Activated gamma-delta T cell (primary cell): ENCODE data around the gene FOXO4.
"Not testable (repeated sequence)": the region's sequence is repeated elsewhere in the genome, so short reads cannot be mapped to it uniquely, and the experiment has no call there.

ENCODE experiments used
- DNase-seq: peaks from one replicate; lab custom pipeline; 2025; lab: John Stamatoyannopoulos, UW
- total RNA-seq, 2 donors: gene quantifications; one replicate each; lab custom pipeline; 2026; lab: John Stamatoyannopoulos, UW

Gene FOXO4
- 47.3 to 51.6 reads per million in 2 donors for total RNA-seq

GRCh38 chrX:71095555-71095980 lies at the start of gene FOXO4:
TSS of gene FOXO4 (plus strand) at chrX:71095851. CDS start at chrX:71096529, 678 bp downstream.
- peak; percentile 84 for DNase-seq

GRCh38 chrX:71047891-71048290 lies 47.8 kb upstream of the FOXO4 start:
- DNase-seq: not testable (repeated sequence)

- DNase-seq: no peak
These were observed 42.9 kb upstream of the FOXO4 start for GRCh38 chrX:71052721-71053120.

GRCh38 chrX:71053217-71053621 lies 42.4 kb upstream of the FOXO4 start:
- no peak for DNase-seq

GRCh38 chrX:71056867-71057266 lies 38.8 kb upstream of the FOXO4 start:
- DNase-seq: no peak

- DNase-seq: no peak
These were observed 37.7 kb upstream of the FOXO4 start for GRCh38 chrX:71057848-71058530.

- no peak for DNase-seq
These were observed 35.5 kb upstream of the FOXO4 start for GRCh38 chrX:71060127-71060526.

- no peak for DNase-seq
These were observed 28.6 kb upstream of the FOXO4 start for GRCh38 chrX:71067089-71067488.

GRCh38 chrX:71067712-71068043 lies 28.0 kb upstream of the FOXO4 start:
- no peak for DNase-seq

GRCh38 chrX:71068044-71068918 lies 27.4 kb upstream of the FOXO4 start, which contains the start of gene SNX12:
TSS of gene SNX12 (minus strand) at chrX:71068334. CDS start at chrX:71068306, 28 bp downstream.
- DNase-seq: peak; percentile 72

- no peak for DNase-seq
These were observed 25.1 kb upstream of the FOXO4 start for GRCh38 chrX:71070531-71070930.

- DNase-seq: no peak
These were observed 14.1 kb upstream of the FOXO4 start for GRCh38 chrX:71081330-71082123.

GRCh38 chrX:71082124-71082647 lies 13.5 kb upstream of the FOXO4 start:
- DNase-seq: no peak

- DNase-seq: no peak
These were observed 12.8 kb upstream of the FOXO4 start for GRCh38 chrX:71082822-71083221.

GRCh38 chrX:71085900-71086299 lies 9.8 kb upstream of the FOXO4 start:
- DNase-seq: no peak

GRCh38 chrX:71091263-71091662 lies 4.4 kb upstream of the FOXO4 start:
- DNase-seq: no peak

- no peak for DNase-seq
These were observed 618 bp upstream of the FOXO4 start for GRCh38 chrX:71095033-71095432.

GRCh38 chrX:71095981-71096759 lies 519 bp downstream of the FOXO4 start:
- peak; percentile 17 for DNase-seq

- no peak for DNase-seq
These were observed 1.0 kb downstream of the FOXO4 start for GRCh38 chrX:71096760-71097032.

GRCh38 chrX:71098302-71098701 lies 2.7 kb downstream of the FOXO4 start:
- no peak for DNase-seq

GRCh38 chrX:71098951-71099506 lies 3.4 kb downstream of the FOXO4 start:
- DNase-seq: no peak
